Nucleus accumbens (tissue), 56 donors: ENCODE data around the gene FITM1.
"Not testable (repeated sequence)": the region's sequence is repeated elsewhere in the genome, so short reads cannot be mapped to it uniquely, and the experiment has no call there.

Experiments
- DNase-seq, 56 donors: peaks; one replicate each; lab custom pipeline; 2025; lab: John Stamatoyannopoulos, UW

FITM1 gene

DNA sequence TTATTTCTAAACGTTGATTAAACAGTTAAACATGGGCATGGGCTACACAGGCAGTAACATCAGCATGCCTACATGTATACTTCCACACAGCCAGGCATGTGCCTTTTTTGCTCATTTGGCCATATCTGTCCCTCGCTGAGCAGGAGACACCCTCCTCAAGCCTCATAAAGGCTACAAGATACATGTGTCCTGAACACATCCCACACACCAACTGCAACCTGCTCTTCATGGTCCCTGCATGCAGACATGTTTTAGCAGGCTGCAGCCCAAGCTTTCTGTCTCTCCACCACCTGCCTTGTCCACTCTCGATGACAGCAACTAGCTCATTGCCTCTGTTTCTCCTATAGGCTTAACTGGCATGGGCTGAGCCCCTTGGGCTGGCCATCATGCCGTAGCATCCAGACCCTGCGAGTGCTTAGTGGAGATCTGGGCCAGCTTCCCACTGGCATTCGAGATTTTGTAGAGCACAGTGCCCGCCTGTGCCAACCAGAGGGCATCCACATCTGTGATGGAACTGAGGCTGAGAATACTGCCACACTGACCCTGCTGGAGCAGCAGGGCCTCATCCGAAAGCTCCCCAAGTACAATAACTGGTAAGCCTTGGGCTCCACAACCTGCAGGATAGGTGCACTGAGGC lies 33.8 kb upstream of the FITM1 start:
- DNase-seq, result no peak

DNA sequence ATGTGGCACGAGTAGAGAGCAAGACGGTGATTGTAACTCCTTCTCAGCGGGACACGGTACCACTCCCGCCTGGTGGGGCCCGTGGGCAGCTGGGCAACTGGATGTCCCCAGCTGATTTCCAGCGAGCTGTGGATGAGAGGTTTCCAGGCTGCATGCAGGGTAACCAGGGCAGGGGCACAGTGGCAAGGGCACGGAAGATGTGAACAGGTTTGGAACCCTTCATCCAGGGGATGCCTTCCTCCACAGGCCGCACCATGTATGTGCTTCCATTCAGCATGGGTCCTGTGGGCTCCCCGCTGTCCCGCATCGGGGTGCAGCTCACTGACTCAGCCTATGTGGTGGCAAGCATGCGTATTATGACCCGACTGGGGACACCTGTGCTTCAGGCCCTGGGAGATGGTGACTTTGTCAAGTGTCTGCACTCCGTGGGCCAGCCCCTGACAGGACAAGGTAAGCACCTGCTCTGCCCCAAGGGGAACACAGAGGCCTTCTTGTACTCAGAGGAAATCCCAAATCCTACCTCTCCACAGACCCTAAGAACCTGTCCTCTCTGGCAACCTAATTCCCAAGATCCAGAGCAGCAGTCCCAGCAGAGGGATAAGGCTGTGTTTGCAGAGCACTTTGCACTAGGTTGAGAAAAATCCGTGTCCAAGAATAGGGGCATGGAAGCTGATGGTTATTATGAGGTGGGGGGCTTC lies 32.1 kb upstream of the FITM1 start:
- DNase-seq, result no peak

DNA sequence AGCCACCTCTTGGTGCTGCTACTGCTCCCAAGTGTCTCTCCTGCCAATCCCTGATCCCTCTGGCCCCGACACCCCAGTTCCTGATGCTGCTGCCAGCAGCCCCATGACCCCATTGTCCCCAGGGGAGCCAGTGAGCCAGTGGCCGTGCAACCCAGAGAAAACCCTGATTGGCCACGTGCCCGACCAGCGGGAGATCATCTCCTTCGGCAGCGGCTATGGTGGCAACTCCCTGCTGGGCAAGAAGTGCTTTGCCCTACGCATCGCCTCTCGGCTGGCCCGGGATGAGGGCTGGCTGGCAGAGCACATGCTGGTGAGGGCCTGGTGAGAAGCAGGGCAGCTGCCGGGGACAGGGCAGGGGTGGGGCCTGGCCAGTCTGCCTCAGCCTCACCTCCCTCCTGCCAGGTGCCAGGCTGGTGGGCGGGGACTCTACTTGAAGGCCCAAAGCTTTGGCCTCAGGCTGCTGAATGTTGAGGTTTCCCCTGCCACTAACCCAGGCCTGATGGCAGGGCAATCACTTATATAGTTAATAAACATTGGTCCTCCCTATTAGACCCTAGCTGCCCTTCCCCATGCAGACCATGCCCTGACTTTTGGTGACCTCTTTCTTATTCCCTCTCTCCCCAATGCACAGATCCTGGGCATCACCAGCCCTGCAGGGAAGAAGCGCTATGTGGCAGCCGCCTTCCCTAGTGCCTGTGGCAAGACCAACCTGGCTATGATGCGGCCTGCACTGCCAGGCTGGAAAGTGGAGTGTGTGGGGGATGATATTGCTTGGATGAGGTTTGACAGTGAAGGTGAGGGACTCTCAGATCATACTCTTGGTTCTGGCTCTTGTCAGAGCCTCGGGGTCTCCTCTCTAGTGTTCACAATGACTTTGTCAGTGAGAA lies 31.3 kb upstream of the FITM1 start:
- DNase-seq, result peak in 13 of 56 donors; percentile 7 to 49 (median 22)

DNA sequence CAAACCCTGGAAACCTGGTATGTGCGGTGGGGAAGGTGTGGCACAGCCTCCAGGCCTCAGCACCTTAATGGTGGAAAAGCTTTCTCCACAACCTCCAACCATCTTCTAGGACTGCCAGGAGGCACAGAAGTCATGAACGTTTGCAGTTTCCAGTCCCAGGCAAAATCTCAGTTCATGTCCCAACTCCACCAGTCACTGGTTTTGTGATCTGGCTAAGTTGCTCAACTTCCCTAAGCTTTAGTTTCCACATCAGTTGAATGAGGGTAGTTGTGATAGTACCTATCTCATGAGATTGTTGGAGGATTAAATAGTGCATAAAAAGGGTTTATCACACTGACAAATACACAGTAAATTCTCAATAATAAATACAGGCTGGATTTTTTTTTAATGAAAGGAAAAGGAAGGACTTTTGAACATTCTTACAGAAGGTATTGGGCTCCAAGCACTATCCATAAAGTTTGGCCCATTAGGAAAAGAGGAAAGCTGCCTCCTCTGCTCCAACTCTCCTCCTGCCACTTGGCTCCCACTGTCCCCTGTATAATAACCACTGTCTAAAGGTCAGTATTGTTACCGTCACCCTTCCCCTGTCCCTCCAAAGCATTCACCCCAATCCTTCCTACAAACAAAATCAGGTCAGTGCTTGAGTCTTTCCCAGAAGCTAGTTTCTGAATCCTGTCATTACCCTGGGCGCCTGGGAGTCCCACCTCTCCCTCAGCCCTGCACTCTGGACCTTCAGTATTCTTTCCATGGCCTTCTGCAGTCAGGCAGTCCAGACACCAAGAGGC lies 30.1 kb upstream of the FITM1 start:
- DNase-seq, result no peak

DNA sequence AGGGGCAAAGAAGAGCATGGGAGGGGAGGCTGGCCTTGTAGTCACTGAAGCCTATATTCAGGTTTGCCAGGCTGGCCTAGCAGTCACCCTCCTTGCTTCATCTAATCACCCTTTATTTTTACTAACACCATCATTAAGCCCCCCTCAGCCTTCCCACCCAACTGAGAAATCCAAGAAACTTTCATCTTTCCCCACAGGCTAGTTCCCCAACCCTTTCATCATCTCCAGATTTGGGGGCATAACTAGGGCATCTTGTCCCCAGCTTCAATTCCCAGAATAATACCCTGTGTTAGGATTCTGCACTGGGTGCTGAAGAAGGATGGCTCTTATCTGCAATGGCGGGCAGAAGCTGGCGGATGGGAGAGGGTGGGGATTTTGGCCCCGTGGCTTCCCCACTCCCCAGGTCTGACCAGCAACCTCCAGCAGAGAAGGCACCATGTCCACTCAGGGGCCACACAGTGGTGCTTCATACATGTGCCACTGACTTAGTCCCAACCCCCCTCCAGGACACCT lies 29.4 kb upstream of the FITM1 start:
- DNase-seq, result no peak

DNA sequence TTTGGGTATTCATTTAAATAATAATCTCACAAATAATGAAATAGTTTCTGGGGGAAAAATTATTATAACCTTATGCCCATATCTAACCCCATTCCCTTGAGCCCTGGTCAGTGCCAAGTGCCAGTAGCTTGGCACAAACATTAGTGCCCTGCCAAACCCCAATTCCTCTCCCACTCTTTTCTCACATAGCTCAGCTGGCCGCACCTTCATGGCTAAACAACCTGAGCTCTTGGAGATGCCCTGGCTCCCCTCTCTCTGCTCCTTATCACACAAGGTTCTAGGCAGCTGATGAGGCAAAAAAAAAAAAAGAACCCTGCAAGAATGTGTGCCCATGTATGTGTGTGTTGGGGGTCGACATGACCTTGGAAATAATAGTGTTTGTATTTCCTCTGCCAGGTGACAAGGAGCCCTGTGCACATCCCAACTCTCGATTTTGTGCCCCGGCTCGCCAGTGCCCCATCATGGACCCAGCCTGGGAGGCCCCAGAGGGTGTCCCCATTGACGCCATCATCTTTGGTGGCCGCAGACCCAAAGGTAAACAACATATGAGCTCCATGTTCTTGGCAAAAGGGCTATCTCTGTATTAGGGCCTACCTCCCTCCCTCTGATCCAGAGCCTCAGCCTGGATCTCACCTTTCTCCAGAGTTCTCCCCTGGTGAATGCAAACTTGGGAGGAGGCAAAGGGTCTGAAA lies 28.0 kb upstream of the FITM1 start:
- DNase-seq, result no peak

DNA sequence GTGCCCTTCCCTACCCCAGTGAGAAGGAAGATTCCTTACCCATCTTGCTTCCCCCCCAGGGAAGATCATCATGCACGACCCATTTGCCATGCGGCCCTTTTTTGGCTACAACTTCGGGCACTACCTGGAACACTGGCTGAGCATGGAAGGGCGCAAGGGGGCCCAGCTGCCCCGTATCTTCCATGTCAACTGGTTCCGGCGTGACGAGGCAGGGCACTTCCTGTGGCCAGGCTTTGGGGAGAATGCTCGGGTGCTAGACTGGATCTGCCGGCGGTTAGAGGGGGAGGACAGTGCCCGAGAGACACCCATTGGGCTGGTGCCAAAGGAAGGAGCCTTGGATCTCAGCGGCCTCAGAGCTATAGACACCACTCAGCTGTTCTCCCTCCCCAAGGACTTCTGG lies 27.0 kb upstream of the FITM1 start:
- DNase-seq, result no peak

DNA sequence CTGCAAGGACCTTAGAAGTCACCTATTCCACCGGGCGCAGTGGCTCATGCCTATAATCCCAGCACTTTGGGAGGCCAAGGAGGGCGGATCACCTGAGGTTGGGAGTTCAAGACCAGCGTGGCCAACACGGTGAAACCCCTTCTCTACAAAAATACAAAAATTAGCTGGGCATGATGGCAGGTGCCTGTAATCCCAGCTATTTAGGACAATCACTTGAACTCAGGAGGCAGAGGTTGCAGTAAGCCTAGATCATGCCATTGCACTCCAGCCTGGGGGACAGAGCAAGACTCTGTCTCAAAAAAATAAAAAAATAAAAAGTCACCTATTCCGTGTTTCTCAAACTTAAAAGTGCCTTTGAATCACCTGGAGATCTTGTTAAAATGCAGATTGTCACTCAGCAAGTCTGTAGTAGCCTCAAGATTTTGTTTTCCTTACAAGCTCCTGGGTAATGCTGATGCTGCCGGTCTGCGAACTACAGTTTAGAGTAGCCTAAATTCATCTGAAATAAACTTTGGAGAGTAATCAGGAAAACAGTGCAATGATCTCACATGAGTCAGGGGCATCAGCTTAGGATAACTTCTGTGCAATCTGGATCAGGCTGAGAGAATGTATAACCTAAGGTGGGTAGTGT lies 24.7 kb upstream of the FITM1 start:
- not testable (repeated sequence) for DNase-seq

DNA sequence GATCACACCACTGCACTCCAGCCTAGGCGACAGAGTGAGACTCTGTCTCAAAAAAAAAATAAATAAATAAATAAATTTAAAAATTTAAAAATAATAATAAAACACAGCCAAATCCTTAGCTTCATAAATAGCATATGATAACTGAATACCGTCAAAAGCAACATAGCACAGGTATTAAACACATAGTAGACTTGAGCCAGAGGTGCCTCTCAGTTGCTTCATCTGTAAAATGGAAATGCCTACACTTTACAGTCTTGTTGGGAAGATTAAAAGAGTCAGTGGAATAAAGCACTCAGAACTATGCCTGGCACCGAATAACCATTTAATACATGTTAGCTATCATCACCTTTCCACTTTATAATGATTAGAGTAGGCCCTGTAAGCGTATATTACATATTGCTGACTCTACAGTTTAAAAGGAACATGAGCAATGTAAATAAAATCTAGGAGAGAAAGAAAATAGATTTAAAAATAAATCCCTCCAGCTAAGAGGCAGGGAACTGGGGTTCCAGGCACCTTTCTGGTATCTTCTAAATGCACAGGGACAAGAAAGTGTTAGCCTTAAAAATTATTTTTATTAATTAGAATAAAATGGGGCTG lies 23.7 kb upstream of the FITM1 start:
- DNase-seq, result no peak

DNA sequence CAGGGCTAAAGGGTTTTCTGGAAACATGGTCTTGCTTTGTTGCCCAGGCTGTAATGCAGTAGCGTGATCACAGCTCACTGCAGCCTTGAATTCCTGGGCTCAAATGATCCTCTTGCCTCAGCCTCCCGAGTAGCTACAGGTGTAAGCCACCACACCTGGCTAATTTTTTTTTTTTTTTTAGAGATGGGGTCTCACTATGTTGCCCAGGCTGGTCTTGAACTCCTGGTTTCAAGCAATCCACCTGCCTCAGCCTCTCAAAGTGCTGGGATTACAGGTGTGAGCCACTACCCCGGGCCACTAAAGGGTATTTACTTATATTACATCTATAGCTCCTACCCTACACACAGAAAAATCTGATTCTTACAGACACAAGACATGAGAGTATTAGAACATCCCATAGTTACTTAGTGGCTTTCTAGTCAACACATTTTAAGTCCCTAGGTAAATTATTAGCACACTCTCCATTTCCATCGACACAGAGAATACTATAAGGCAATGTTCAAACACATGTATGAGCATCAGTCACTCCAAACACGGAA lies 22.1 kb upstream of the FITM1 start:
- DNase-seq, result no peak

DNA sequence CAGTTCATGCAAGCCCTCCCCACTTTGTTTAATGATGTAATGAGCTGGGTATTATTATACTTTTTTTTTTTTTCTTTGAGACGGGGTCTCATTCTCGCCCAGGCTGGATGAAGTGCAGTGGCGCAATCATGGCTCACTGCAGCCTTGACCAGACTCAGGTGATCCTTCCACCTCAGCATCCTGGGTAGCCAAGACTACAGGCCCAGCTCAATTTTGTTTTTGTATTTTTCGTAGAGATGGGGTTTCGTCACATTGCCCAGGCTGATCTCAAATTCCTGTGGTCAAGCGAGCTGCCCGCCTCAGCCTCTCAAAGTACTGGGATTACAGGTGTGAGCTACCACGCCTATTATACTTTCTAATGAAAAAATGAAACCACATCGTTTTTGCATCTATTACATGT lies 20.4 kb upstream of the FITM1 start:
- DNase-seq, result no peak

DNA sequence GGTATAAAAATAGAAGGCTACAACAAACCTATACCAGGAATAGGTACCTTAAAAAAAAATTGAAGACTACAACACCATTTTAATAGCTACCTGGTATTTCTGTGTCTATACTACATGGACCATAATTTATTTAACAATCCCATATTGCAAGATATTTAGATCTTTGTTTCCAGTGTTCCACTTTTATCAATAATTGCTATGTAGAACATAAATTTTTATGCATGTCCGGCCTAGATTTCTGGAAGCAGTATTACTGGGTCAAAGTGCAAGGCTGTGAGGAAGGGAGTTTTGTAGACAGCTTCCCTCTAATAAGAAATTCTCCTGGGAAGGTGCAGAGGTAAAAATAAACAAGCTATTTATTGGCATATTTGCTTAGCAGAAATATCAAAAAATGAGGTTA lies 19.9 kb upstream of the FITM1 start:
- no peak for DNase-seq

DNA sequence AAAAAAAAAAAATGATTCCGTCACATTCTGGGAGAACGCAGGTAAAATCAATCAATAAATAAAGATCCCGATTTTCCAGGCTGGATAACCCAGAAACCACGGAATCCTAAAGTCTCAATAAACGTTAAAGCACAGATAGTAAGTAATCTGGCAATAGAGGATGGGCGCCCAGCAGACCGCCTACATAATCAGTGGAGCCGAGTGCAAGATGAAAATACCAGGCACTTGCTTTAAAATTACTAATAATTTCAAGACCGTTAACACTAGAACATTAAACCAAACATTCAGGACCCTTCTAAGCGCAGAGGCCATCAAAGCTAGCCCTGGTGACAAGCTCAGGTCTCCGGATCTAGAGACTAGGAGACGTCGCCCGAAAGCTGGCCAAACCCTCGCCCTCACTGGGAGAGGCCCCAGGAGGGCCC lies 17.1 kb upstream of the FITM1 start:
- DNase-seq, result no peak

DNA sequence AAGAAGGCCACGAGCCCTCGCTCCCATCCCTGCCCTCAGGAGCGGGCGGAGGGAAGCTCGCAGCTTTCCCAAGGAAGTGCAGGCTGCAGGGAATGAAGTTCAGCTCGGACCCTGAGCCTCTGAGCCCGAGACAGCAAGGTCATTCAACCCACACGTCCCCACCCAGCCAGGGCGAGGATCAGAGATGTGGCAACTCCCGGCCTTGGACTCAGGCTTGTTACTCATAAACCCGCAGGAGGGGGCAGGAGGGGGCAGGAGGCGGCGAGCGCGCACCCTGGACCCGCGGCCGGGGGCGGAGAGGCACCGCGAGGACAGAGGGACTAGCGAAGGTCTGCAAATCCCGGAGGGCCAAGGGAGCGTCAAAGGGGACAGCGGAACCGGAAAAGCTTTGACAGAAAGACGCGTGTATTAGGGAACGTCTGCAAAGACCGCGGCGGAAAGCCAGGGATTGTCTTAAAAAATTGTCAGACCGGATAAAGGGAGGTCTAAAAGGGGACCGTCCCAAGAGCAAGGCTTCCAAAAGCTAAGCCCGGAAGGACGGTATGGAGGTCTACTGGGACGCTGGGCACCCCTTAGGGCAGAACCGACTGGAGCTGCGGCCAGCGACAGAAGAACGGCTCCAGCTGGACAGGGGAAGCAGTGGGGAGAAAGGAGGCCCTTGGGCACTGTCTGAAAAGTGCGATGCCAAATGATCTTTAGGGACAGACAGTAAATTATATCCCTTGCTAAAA lies 16.5 kb upstream of the FITM1 start:
- DNase-seq, result peak; percentile 25 to 95 (median 87)

DNA sequence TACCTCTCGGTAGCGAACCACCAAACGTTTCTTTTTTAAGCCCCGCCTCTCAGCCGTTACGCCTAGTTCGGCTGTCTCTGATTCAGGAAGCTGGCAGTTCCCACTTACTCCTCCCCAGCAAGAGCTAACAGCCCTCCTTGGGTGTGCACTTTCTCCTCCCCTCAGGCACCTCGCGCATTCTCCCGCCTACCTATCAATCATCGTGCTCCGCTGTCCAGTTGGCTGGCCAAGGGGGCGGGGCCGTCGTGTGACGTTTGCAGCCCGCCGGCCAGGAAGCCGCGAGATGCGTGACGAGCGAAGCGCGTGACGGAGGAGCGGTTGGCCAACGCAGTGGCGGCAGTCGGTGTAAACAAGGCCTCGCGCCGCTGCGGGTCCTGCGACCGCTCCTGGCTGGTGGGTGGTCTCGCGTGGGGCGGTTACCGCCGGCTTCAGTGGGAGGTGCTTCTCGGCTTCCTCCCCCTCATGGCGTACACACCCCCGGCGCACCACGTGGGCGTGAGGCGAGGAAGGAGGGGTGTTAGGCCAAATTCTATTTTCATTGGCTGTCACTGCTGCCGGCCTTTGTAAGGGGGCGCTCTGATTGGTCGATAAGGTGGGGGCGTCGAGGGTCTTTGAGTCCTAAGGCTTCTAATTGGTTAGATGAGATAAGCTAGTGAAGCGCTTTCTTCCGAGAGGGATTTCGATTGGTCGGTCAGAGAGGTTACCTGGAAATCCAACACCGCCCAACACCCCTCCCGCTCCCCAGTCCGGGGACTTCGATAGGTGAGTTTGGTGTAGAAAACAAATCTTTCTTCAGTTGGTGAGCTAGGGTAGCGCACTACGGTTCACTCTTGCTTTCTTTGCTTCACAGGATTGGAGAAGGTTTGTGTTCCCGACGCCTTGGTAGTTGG lies 15.7 kb upstream of the FITM1 start, which contains the start of the genes DCAF11 and NRL:
DCAF11 (plus strand) TSS at position 246 of the 890 bp plus-strand sequence. CDS start 818 bp downstream, outside the sequence.
NRL (minus strand) TSS at position 418 of the 890 bp plus-strand sequence. CDS start 32,101 bp downstream, outside the sequence.
- peak; percentile 94 to 100 (median 100) for DNase-seq

DNA sequence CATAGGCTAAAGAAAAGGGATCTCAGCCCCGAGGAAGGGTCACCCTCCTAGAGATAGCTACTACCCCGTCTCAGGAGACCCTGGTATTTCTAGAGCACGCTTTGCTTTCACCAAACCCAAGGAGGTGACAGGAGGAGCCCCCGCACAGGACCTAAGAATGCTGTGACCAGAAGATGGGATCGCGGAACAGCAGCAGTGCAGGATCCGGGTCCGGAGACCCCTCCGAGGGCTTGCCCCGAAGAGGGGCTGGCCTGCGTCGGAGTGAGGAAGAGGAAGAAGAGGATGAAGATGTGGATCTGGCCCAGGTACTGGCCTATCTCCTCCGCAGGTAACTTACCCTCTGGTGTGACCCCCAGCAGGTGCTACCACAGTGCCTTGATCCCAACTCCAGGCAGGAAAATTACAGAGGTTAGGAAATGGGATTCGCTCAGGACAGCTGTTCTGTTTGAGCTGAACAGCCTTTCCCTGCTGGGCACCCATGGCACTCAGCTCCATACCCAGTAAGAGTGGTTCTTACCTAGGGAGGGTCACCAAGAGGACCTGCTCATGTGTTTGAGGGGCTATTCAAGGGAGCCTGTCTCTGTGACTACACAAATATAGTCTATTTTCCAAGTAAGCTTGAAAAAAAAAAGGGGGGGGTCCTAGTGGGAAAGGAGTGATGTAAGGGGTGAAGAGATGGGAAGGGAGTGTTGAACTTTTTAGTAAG lies 14.9 kb upstream of the FITM1 start:
- peak in 1 of 56 donors; percentile 57 for DNase-seq
